HG02938 (cell line): ENCODE data around the gene TCL1B.
"Not testable (repeated sequence)": the region's sequence is repeated elsewhere in the genome, so short reads cannot be mapped to it uniquely, and the experiment has no call there.

Experiments used
- ATAC-seq: cut with Tn5 transposase; IDR thresholded peaks from one replicate; pipeline ENCODE4 v1.9.1; 2021; ENCODE audit warnings: mild to moderate bottlenecking, moderate library complexity; ENCODE audit not compliant: unreplicated experiment

The TCL1B gene

DNA sequence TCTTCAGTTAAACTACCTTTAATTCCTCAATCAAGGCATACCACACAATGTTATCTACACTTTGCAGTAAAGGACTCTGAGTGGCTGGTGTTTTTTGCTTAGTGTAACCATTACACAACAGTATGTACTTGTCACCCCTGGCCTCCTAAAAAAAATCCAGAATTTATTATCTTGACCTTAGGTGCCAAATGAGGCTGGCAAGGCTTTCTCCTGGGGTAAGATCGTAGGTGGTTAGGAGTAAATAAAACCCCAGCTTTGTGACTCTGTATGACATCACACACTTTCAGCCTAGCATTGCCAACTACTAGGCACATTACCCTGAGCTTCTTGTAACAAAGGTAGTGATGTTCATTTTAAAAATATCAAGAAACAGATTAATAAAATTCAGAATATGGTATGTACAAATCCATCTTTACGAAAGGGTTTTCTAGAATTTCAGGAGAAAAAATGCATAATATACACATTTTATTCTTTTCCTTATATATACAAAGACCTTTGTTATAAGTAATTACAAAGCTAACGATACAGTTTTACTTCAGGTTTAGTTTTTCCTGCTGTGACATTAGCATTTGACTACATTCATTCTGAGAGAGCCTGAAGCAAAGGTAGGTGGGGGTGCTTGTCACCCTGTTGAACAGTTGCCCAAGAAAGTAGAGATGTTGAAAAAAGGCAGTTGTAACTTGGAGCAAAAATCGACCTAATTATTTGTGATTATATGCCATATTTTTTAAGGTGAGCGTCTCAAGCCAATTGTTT is 14.2 kb downstream of the TCL1B start:
- no peak for ATAC-seq

DNA sequence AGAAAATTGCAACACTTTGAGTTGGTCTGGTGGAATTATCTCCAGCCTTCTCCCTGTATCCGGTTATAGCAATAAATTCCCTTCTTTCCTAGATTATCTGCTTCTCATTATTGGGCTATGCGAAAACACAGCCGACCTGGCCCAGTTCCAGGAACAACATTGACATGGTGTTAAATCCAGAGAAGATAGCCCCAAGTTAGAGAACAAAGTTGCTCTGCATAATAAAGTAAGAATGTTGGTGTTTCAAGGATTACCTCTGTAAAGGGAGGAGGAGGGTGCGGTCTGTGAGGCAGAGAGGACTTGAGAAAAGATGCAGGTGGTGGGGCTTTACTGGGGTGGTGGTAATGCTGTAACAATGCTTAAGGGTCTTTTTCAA is 15.6 kb downstream of the TCL1B start:
- no peak for ATAC-seq

DNA sequence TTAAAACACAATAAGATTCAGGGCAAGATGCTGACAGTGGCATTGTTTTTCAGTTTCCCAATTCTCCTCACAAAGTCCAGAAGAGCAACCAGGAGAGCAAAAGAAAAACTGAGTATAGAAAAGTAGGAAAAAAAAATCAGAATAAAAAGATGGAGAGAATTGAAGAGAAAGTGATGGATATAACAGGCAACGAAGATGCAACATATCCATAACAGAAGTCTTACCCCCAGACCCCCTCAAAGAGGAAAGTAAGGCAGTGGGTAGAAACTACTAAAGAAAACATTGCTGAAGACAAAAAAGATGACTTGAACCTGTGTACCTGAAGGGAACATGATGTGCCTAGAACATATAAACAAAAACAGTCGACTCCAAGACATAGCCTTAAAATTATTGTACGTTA is 17.1 kb downstream of the TCL1B start:
- no peak for ATAC-seq

DNA sequence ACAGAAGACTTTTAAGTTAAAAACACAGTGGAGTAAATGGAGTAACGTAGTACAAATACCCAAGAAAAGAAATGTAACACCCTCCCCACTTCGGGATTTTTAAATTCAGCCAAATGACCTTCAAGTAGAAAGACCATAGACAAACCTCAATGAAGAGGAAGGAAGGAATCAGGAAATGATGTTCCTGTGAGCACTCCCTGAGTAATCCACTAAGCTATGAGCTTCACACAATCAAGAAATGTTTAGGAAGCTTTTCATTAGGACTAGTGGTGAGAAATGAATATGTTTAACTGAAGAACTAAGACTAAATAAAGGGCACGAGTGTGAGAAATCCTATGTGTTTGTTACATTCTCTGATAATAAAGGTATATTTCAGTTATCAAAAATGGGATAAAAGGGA is 17.6 kb downstream of the TCL1B start:
- no peak for ATAC-seq

DNA sequence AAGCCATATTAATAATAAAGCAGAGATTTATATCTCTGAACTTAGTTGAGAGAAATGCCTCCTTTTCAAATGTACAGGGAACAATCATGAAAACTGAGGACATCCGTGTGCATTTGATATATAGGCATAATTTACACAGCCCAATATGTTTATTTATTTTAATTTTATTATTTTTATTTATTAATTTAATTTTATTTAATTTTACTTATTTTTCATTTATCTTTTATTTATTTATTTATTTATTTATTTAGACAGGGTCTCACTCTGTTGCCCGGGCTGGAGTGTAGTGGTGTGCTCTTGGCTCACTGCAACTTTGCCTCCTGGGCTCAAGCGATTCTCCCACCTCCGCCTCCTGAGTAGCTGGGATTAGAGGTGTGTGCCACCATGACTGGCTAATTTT is 19.3 kb downstream of the TCL1B start:
- no peak for ATAC-seq

DNA sequence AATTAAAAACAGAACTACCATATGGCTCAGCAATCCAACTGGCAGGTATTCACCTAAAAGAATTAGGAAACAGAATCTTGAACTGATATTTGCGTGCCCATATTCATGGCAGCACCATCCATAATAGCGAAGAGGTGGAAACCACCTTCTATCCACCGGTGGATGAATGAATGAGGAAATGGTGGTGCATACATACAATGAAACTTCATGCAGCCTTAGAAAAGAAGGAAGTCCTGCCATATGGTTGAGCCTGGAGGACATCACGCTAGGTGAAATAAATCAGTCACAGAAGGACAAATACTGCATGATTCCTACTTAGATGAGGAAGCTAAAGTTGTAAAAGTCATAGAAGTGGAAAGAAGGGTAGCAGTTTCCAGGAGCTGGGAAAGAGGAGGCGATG is 21.1 kb downstream of the TCL1B start:
- ATAC-seq = no peak

DNA sequence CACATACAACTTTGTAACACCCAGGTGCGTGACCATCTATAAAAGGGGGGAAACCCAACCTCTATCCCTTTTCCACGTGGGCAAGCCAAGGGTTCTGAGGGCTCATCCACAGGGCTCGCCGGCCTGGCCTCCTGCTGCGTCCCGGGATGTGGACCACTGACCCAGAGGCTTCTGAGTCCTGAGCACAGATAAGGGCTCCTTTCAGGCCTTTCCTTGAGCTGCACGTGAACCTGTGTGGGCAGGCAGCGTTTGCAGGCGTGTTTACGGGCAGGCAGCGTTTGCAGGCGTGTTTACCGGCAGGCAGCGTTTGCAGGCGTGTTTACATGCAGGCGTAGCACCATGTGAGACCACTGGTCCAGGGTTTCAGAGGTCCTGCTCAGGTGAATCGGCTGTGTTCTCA is 23.9 kb downstream of the TCL1B start:
- ATAC-seq = no peak

DNA sequence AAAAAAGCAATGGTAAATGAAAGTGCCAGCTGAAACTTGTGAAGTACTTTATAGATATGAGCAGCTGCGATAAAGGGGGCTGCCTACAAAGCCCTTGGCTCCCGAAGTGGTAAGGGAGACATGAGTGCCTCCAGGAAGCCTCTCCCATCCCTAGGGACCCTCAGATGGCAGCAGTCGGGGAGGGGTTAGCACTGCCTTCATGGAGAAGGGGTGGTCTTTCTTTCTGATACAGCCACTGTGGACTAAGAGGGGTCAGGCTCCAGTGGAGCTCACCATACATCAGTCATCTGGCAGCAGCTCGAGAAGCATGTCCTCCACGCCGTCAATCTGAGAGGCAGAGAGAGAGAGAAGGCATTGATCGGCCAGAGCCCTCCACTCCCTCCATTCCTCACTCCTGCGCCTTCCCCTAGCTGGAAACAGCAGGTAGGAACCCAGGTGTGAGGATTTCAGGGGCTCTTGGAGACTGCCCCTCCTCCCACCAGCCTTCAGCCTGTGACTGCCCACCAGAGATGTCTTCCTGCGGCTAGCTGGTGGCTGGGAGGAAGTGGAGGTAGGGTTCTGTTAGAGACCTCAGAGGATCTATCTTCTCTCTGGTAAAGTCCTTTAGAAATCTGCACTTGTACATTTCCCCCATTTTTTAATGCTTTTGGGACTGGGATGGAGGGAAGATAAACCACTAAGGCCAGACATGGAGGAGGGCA is 25.4 kb downstream of the TCL1B start:
- ATAC-seq = no peak

DNA sequence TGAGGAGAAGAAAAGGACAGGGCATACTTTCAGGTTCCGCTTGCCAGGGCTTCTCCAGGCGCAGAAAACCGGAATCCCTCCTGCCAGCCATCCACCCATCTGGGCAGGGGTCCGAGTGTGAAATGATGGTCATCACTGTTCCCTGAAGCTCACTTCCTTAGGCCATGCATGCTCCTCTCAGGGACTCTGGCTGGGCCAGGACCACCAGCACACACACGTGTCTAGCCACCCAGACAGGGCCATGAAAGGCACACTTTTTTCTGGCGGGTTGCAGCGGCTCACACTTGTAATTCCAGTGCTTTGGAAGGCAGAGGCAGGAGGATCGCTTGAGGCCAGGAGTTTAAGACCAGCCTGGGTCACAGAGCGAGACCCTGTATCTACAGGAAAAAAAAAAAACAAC is 26.2 kb downstream of the TCL1B start:
- no peak for ATAC-seq

DNA sequence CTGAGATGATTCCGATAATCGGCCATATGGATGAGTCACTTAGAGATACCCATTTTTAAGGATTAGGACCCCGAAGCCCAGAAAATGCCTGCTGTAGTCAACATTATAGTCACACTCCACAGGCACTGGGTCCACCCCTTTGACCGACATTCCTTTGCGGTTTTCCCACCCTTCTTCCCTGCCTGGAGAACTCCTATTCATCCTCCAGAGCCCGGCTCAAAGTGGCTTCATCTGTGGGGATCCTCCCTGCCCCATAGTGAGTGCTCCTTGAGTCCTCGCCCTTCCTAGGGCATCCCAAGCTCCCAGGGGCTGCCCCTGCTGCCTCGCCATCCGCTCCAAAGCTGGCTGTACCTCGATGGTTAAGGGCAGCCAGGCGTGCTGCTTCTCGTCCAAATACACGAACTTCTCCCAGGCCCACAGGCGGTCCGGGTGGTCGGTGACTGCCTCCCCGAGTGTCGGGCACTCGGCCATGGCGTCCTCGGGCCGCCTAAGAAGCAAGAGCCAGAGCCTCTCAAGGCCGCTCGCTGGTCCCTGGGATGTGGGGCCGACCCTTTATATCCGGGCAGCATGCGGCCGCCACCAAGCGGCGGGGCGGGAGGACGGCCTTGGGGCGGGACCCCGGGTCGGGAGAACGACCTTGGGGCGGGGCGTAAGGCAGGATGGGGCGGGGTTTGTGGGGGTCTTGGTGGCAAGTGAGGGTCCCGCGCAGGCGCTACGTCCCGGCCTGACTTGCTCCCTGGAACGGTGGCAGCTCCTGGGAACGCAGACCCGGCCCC is 27.6 kb downstream of the TCL1B start, which contains the start of gene TCL1A:
Gene TCL1A, minus strand, starts transcription at position 530 of the 776 bp plus-strand sequence. Its CDS starts 59 bp downstream, at position 471.
- ATAC-seq = peak; percentile 75

DNA sequence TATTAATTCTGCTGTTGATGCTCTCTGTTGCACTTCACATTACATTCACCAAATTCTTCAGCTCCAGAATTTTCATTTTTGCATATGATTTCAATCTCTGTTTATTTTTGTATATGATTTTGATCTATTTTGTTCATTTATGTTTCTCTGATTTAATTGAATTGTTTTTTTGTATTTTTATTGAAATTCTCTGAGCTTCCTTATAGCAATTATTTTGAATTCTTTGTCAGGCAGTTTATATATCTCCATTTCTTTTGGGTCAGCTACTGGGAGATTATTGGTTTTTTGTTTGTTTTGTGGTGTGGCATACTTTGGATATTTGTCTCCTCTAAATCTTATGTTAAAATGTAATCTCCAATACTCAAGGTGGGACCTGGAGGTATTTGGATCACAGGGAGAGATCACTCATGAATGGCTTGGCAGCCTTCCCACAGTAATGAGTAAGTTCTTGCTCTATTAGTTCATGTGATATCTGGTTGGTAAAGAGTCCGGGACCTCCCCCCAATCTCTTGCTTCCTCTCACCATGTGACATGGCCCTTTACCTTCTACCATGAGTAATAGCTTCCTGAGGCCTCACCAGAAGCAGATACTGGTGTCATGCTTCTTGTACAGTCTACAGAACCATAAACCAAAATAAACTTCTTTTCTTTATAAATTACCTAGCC is 36.4 kb downstream of the TCL1B start:
- no peak for ATAC-seq

DNA sequence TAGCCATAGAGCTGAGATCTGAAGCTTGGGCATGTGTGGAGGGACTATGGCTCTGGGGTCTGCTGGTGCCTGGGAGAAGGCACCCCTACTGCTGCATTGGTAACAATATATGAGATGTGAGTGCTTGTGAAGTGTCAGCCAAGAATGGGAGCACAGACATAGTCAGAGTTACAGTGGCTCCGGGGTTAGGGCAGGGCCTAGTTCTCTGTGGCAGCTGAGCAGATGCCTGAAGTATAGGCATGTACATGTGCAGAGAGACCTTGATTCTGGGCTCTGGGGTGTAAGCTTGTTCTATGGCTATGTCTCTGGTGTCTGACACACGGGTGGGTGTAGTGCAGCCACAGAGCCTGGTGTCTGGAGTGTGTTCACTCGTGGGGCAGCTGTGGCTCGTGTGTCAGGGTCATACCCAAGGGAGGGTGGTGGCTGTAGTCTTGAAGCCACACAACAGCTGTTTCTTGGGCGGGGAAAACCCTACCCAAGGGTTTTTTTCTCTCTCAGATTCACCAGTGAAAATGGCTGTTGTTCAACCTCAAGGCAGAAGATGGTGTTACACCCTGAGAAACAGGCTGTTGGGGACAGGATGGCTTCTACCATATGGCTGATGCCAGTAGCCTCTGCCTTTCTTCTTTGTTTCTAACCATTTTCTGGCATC is 39.6 kb downstream of the TCL1B start:
- peak; percentile 86 for ATAC-seq

DNA sequence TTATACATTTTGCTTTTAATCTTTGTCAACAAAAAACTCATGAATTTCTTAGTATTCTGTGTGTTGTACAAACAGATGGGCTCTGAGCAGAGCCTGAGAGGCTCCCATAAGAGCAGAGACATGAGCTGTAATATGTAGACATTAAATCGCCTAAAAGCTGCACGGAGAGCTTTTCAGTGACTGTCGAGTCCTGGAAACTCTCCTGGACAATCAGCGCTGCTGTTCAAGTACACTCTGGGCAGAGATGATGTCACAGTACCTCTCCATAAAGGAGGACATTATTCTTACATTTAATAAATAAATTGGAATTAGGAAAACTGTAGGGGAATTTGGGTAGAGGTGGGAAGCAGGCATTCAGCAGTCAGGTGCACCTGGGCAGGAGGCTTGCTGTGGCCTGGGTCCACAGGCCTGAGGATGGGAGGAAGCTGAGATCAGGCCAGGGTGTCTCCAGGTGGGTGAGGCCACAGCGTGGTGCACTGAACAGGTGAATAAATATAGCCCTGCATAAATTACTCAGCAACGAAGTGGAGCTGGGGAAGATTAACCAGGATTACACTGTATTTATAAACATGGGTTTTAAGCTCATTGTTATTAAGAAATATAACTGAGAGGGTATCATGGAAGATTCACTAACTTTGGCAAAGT is 41.0 kb downstream of the TCL1B start:
- no peak for ATAC-seq

DNA sequence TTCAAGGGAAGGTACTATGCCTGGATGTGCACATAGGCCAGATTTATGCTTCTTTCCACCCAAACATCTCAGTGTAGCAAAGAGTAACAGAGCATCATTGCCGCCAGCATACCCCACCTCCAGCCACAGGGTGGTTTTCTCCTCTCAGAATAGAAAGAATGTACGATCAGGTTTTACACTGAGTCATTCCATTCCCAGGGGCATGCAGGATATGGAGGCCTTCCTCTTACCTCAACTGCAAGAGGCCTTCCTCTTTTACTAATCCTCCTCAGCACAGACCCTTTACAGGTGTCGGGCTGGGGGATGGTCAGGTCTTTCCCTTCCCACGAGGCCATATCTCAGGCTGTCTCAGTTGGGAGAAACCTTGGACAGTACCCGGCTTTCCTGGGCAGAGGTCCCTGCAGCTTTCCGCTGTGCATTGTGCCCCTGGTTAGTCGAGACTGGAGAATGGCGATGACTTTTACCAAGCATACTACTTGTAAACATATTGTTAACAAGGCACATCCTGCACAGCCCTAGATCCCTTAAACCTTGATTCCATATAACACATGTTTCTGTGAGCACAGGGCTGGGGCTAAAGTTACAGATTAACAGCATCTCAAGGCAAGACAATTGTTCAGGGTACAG is 43.3 kb downstream of the TCL1B start:
- ATAC-seq = not testable (repeated sequence)

DNA sequence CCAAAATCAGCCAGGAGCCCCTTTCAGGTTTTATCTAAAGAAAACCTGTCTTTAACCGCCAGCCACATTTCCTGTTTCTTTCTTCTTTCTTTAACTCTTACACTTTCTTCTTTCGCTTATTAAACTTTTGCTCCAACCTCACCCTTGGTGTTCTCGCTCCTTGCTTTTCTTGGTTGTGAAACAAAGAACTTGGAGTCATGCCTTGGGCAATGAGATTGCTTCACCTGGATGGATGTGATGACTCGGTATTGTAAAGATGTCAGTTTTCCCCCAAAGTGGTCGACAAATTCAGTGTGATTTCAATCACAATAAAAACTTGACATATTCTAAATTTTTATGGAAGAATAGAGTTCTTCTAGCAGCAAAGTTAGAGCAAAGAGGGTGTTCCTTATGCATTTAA is 43.9 kb downstream of the TCL1B start:
- ATAC-seq = no peak

DNA sequence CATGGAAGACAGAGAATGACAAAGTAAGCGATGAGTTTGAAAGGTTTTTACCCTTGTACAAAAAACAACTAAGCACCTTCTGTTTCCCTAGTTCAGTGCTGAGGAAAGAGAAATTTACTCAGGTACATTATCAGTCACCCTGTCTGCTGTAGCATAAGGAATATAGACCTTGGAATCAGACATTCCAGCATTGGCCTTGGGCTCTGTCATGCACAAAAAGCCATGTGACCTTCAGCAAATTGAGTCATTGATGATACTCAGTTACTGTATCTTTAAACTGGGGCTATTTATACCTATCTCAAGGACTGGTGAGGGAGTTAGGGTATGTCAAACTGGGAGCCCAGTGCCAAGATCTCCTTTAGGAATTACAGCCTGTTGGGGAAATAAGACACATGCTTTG is 47.0 kb downstream of the TCL1B start:
- ATAC-seq = no peak

DNA sequence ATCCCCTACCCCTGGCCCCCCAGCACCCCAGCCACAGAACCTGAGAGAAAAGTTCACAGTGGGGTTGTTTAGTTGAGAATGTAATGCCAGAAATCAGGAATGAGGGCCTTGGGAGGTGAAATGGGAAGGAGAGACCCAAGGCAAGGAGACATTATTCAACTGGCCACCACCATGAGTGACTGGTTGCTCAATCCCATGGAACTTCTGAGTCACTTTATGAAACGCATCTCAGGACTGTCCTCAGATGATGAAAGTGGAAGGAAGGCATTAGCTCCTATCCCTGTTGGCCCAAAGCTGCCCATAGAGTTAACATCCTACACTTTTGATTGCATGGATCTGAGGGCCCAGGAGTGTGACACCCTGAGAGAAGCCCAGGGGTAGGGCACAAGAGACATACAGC is 53.1 kb downstream of the TCL1B start:
- ATAC-seq = no peak

DNA sequence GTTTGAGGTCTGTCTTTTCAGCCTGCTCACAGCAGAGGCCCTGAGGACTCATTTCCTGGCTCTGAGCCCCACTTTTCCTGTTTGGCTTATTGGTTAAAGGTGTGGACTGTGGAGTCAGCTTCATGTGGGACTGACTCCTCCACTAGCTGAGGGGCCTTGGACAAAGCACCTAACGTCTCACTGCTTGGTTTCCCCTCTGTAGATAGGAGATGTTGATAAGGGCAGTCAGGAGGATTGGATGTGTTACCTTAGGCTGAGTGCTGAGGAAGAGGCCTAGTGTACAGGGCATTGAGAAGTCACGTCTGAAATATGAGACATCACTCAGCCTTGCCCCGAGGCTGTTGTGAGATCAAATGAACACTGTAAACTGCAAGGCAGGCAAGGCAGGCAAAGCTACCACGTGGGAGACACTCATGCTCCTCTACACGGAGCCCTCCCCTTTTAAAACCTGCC is 54.8 kb downstream of the TCL1B start:
- no peak for ATAC-seq

DNA sequence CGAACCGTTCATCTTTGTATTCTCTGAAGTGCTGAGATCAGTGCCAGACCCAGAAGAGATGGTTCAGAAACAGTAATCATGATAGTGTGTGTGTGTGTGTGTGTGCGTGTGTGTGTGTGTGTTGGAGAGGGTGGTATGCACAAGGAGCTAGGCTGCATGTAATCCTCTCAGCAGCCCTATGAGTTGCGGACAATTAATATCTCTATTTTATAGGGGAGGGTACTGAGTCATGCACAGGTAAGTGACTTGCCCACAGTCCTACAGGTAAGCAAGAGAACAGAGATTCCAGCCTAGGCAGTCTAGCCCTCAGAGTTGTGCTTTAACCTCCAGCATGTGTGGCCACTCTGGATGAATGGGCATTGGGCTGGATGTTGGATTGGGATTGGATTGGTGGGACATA is 55.6 kb downstream of the TCL1B start:
- no peak for ATAC-seq
